ENCODE measurements around the gene ITGA5. TPM values are rescaled to one million over a fixed set of nuclear protein-coding genes. Genes with fewer than 3 reads are reported as not detected.

Gene ITGA5
- total RNA-seq, 1 donor from 2014 or later, result 1.8 TPM

DNA sequence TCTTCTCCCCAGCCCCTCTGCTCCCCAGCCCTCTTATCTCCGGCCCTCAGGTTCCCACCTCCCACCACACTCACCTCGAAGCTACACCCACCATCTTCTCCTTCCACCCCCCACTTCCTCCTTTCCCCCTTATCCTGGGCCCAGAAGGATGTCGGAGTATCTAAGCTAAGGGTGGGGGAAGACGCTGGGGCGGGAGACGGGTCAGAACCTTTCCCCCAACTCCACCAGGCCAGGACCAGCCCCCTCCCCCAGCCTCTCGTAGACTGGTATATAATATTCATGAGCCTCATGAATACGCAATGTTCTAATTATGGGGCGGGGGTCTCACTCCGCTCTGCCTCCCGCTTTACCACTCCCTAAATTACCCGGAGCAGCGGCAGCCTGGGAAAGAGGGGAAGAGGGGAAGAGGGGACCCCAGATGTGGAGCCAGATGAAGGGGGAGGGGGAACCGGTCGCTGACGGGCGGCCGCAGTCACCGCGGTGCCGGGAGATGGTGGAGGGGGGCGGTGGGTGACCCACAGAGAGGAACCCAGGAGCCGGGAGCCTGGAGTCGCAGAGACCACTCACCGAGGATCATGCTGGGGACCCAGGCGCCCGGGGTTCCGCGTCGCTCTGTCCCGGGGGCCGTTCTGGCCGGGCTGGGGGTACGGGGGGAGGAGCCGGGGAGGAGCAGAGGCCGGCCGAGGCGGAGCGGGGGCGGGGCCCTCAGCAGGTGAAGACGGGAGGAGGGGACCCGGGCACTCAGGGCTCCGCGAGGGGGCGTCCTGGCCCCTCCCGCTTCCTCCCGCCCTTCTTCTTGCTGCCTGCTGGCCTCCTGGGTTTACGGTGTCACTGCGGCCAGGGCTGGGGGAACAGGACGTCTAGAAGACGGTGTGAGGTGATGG, 28.2 kb downstream of the ITGA5 start:
- H3K27ac Mint-ChIP-seq (ENCODE audit: unreplicated experiment), result no peak overlapping the region
- H3K4me1 Mint-ChIP-seq (ENCODE audit: low read depth, unreplicated experiment), result peaks cover 40% of the 10 kb centered on the region
- no peaks in the 10 kb centered on the region for H3K36me3 Mint-ChIP-seq (ENCODE audit: unreplicated experiment)
- H3K9me3 Mint-ChIP-seq (ENCODE audit: unreplicated experiment), result peaks cover 10% of the 10 kb centered on the region
- DNase-seq, result peak; percentile 71
- TF ChIP-seq, protein P1, sequence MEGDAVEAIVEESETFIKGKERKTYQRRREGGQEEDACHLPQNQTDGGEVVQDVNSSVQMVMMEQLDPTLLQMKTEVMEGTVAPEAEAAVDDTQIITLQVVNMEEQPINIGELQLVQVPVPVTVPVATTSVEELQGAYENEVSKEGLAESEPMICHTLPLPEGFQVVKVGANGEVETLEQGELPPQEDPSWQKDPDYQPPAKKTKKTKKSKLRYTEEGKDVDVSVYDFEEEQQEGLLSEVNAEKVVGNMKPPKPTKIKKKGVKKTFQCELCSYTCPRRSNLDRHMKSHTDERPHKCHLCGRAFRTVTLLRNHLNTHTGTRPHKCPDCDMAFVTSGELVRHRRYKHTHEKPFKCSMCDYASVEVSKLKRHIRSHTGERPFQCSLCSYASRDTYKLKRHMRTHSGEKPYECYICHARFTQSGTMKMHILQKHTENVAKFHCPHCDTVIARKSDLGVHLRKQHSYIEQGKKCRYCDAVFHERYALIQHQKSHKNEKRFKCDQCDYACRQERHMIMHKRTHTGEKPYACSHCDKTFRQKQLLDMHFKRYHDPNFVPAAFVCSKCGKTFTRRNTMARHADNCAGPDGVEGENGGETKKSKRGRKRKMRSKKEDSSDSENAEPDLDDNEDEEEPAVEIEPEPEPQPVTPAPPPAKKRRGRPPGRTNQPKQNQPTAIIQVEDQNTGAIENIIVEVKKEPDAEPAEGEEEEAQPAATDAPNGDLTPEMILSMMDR (IDR thresholded peaks at IDR 0.05; ENCODE audit: partially characterized antibody, unreplicated experiment), result no peak
- H3K27me3 Mint-ChIP-seq (ENCODE audit: unreplicated experiment), result peaks cover 7% of the 10 kb centered on the region
- peak overlapping the region; percentile 87 for H3K4me3 Mint-ChIP-seq (ENCODE audit: unreplicated experiment)

GRCh38 chr12:54390176-54390667, 28.8 kb downstream of the ITGA5 start:
- Mint-ChIP-seq H3K4me3 (ENCODE audit: unreplicated experiment) (peak overlapping the region; percentile 81), H3K27ac (ENCODE audit: unreplicated experiment) (peak overlapping the region; percentile 10), H3K27me3 (ENCODE audit: unreplicated experiment) (peaks cover 8% of the 10 kb centered on the region), H3K36me3 (ENCODE audit: unreplicated experiment) (no peaks in the 10 kb centered on the region), H3K9me3 (ENCODE audit: unreplicated experiment) (peaks cover 10% of the 10 kb centered on the region), H3K4me1 (ENCODE audit: low read depth, unreplicated experiment) (peaks cover 43% of the 10 kb centered on the region)
- DNase-seq, result no peak
- TF ChIP-seq, protein P1 (IDR thresholded peaks at IDR 0.05; ENCODE audit: partially characterized antibody, unreplicated experiment), result no peak

GRCh38 chr12:54389607-54390175, 29.4 kb downstream of the ITGA5 start:
- Mint-ChIP-seq H3K9me3 (ENCODE audit: unreplicated experiment) (peaks cover 10% of the 10 kb centered on the region), H3K4me1 (ENCODE audit: low read depth, unreplicated experiment) (peaks cover 47% of the 10 kb centered on the region), H3K27me3 (ENCODE audit: unreplicated experiment) (peaks cover 6% of the 10 kb centered on the region), H3K4me3 (ENCODE audit: unreplicated experiment) (peak overlapping the region; percentile 77), H3K36me3 (ENCODE audit: unreplicated experiment) (no peaks in the 10 kb centered on the region), H3K27ac (ENCODE audit: unreplicated experiment) (peak overlapping the region; percentile 10)
- DNase-seq, result no peak
- TF ChIP-seq, protein P1 (IDR thresholded peaks at IDR 0.05; ENCODE audit: partially characterized antibody, unreplicated experiment), result no peak

- Mint-ChIP-seq H3K9me3 (ENCODE audit: unreplicated experiment) (peaks cover 10% of the 10 kb centered on the region), H3K4me3 (ENCODE audit: unreplicated experiment) (no peak overlapping the region), H3K27ac (ENCODE audit: unreplicated experiment) (no peak overlapping the region), H3K27me3 (ENCODE audit: unreplicated experiment) (peaks cover 5% of the 10 kb centered on the region), H3K36me3 (ENCODE audit: unreplicated experiment) (no peaks in the 10 kb centered on the region), H3K4me1 (ENCODE audit: low read depth, unreplicated experiment) (peaks cover 50% of the 10 kb centered on the region)
- DNase-seq, result no peak
- TF ChIP-seq, protein P1 (IDR thresholded peaks at IDR 0.05; ENCODE audit: partially characterized antibody, unreplicated experiment), result peak; percentile 16
These were observed 29.9 kb downstream of the ITGA5 start for GRCh38 chr12:54389134-54389508.

All from glutamatergic neuron (in vitro differentiated cells).